ENCODE data around the gene LDLRAD3. TPM values are rescaled to one million over a fixed set of nuclear protein-coding genes. Genes with fewer than 3 reads are reported as not detected.

The LDLRAD3 gene
- total and polyA plus RNA-seq, 11 donors = 1.1 to 7.7 (median 2.6) TPM

GRCh38 chr11:35912883-35913624 is 30.8 kb upstream of the LDLRAD3 start:
- ATAC-seq (no peak), DNase-seq (no peak)
- Histone ChIP-seq H3K27me3 (peaks cover 0 to 7% (median 0%) of the 10 kb centered on the region in 9 donors), H3K27ac (no peak overlapping the region), H3K36me3 (no peaks in the 10 kb centered on the region), H3K4me3 (no peak overlapping the region), H3K4me1 (peaks cover 0 to 5% (median 0%) of the 10 kb centered on the region in 12 donors), H3K9me3 (no peaks in the 10 kb centered on the region)
- TF ChIP-seq CTCF (IDR thresholded peaks at IDR 0.05) (no peak), POLR2A (IDR thresholded peaks at IDR 0.05) (no peak)
- intact Hi-C loops (cut with DNase I) = loop anchor here in 1 of 10 donors (10.0 kb wide), 1 partner anchor 58 kb away; no protein-coding TSS in a partner anchor

- Histone ChIP-seq H3K4me3 (no peak overlapping the region), H3K9me3 (no peaks in the 10 kb centered on the region), H3K27ac (no peak overlapping the region), H3K4me1 (peaks cover 0 to 4% (median 0%) of the 10 kb centered on the region in 12 donors), H3K27me3 (peaks cover 0 to 7% (median 0%) of the 10 kb centered on the region in 9 donors), H3K36me3 (no peaks in the 10 kb centered on the region)
- intact Hi-C loops (cut with DNase I) = loop anchor here in 1 of 10 donors (10.0 kb wide), 1 partner anchor 60 kb away; no protein-coding TSS in a partner anchor
- 83 to 100% (median 91%) methylated on average over 3 of the region's 3 CpGs for WGBS, 4 donors
- no peak for ATAC-seq
- TF ChIP-seq CTCF (IDR thresholded peaks at IDR 0.05) = no peak
- no peak for TF ChIP-seq POLR2A (IDR thresholded peaks at IDR 0.05)
- no peak for DNase-seq
These were observed 29.0 kb upstream of the LDLRAD3 start for GRCh38 chr11:35914816-35915215.

- DNase-seq (no peak), ATAC-seq (no peak)
- intact Hi-C loops (cut with DNase I) = loop anchor here in 1 of 10 donors (10.0 kb wide), 1 partner anchor 61 kb away; no protein-coding TSS in a partner anchor
- Histone ChIP-seq H3K36me3 (no peaks in the 10 kb centered on the region), H3K27ac (no peak overlapping the region), H3K4me3 (no peak overlapping the region), H3K4me1 (peaks cover 0 to 4% (median 0%) of the 10 kb centered on the region in 12 donors), H3K27me3 (peaks cover 0 to 7% (median 0%) of the 10 kb centered on the region in 9 donors), H3K9me3 (no peaks in the 10 kb centered on the region)
- 92 to 95% (median 92%) methylated on average over 1 of the region's 1 CpG for WGBS, 4 donors
- no peak for TF ChIP-seq CTCF (IDR thresholded peaks at IDR 0.05)
These were observed 27.6 kb upstream of the LDLRAD3 start for GRCh38 chr11:35916270-35916669.

GRCh38 chr11:35917676-35918075 is 26.2 kb upstream of the LDLRAD3 start:
- no peaks in the 10 kb centered on the region for H3K36me3 ChIP-seq
- H3K9me3 ChIP-seq = no peaks in the 10 kb centered on the region
- WGBS, 4 donors = 92 to 96% (median 94%) methylated on average over 4 of the region's 4 CpGs
- no peak for ATAC-seq
- peaks cover 0 to 7% (median 0%) of the 10 kb centered on the region in 9 donors for H3K27me3 ChIP-seq
- H3K4me3 ChIP-seq = no peak overlapping the region
- H3K4me1 ChIP-seq = peaks cover 0 to 4% (median 0%) of the 10 kb centered on the region in 12 donors
- intact Hi-C loops (cut with DNase I) = loop anchor here in 1 of 10 donors (10.0 kb wide), 1 partner anchor 63 kb away; no protein-coding TSS in a partner anchor
- H3K27ac ChIP-seq = no peak overlapping the region
- DNase-seq = no peak
- no peak for TF ChIP-seq POLR2A (IDR thresholded peaks at IDR 0.05)
- TF ChIP-seq CTCF (IDR thresholded peaks at IDR 0.05) = no peak
